HS-5 (cell line): ENCODE data around the gene OTOP3.

ENCODE experiments used
- DNase-seq: peaks from one replicate; pipeline ENCODE4 v3.0.0-alpha.2; 2012; ENCODE audit warnings: low read depth

Gene OTOP3

DNA sequence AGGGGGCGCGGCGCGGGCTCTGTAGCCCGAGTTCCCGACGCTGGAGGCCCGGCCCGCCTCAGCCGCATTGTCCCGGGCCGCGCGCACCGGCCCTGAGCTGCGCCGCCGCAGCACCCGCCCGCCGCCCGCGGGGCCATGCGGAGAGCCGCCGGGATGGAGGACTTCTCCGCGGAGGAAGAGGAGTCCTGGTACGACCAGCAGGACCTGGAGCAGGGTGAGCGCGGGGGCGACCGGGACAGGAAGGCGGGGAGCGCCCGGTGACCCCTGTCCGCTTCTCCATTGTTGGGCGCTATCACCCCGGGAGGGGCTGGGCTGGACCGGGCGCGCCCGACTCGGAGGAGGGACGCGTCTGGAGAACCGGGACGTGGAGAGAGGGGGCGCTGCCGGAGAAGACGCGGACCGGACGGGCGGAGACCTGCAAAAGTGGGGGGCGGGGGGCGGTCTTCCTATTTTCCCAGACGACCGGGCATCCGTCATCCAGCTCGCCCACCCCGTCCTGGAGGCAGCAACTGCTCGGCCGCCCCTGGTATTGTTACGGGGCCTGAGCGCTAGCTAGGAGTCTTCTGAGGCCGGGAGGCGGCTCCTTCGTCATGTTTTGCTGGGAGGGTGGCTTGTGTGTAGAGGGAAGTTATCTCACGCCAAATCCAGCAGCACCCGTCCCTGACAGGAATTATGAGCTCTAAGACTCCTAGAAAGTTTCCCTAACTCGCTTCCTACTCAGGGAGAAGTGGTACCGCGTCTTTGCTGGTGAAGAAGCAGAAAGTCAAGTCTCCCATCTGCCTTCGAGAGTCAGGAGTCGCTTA lies 52.4 kb downstream of the OTOP3 start:
- DNase-seq: no peak

DNA sequence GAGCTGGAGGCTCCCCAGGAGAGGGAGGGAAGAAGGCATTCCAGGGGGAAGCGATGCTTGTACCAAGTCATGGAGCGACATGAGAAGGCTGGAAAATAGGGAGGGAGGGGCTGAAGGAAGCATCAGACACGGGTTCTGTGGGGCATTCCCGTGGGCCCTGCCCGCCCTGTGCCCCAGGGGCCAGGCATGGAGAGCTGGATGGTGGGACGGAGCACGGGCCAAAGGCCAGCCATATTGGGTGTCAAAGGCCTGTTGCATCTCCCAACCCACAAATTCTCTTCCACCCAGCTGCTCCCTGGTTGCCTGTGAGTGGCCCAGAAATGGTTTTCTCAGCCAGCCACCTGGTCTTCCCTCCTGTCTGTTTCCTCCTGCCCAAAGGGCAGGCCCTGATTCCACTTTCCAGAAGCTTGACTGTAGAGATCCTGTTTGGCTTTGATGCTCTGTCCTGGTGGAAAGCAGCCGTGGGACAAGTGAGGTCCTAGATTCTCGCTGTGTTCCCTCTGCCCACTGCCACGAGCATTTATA lies 54.9 kb downstream of the OTOP3 start:
- DNase-seq: no peak

DNA sequence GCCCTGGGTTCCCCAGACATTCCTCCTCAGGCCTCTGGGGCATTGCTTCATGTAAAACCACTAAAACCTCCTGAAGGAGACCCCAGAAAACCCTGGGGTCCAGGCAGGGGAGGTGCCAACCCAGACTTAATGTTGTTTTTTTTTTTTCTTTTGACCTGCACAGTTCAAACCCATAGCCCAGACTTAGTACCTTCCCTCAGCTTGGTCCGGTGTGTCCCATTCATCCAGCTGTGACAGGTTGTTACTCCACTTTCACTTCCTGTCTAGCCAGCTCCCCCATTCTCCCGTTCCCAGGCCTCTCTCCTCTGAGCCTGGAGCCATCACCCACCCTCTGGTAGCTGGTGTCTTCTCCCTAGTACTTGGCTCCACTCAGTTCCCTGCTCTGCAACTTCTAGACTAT lies 56.5 kb downstream of the OTOP3 start:
- no peak for DNase-seq

DNA sequence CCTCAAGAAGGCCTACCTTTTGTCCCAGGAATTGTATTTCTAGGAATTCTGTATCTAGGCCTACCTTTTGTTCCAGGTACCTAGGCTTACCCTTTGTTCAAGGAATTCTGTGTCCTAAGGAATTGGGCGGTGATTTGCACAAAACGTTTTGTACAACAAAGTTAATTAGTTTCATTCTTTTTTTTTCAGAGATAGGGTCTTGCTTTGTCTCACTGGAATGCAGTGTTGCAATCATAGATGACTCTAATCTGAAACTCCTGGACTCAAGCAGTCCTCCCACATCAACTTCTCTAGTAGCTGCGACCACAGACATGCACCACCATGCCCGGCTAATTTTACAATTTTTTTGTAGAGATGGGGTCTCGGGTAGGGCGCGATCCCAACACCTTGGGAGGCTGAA lies 58.7 kb downstream of the OTOP3 start:
- no peak for DNase-seq

DNA sequence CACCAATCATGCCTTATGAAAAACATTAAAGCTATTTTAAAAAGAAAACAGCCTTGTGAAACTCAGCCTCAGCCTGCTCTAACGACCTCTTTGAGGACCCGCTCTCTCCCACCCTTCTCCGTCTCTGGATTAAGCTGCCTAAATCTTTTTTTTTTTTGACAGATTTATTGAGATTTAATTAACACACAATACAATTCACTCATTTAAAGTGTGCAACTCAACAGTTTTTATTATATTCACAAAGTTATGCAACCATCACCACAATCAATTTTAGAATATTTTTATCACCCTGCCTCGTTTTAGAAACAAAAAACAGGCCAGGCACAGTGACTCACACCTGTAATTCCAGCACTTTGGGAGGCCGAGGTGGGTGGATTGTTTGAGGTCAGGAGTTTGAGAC lies 60.1 kb downstream of the OTOP3 start:
- no peak for DNase-seq

DNA sequence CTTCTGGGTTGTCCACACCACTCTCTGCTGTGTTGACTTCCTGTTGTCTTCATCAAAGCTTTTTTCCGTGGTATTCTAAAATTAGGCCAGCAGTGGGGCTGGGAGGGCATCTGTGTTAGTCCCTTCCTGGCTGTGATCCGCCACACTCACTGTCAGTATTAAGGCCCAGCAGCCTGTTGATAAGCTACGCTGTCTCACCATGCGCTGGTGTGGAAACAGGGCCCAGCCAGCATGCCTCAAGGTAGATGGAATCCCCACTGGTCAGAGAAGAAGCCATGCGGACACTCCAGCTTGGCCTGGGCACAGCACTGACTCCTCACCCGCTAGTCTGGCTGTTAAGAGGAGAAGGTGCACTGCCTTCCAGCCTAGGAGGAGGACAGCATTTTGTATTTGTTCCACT lies 63.1 kb downstream of the OTOP3 start:
- DNase-seq: no peak

DNA sequence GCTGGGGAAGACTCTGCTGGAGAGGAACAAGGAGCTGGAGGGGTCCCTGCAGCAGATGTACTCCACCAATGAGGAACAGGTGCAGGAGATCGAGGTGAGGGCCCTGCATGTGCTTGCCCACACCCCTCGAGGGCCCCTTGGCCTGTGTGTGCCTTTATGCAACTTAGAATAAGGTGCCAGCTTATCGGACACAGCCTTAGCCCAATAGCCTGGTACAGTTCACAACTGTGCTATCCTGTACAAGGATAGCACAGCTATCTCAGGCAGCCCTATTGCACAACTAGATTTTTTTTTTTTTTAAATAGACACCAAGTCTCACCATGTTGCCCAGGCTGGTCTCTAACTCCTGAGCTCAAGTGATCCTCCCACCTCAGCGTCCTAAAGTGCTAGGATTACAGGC lies 63.8 kb downstream of the OTOP3 start:
- no peak for DNase-seq
